IMR-90 (cell line): ENCODE measurements around the gene WDR1. TPM values are rescaled to one million over a fixed set of nuclear protein-coding genes. Genes with fewer than 3 reads are reported as not detected.

Source experiments
- ATAC-seq: fragments of 200-7000 bp; cut with Tn5 transposase; 2 replicates; pipeline ENCODE4 v1.9.1; 2020; ENCODE audit warnings: low read depth, mild to moderate bottlenecking, moderate library complexity
- BruUV-seq: library from RNA; stranded (reverse); fragments of 400-500 nt; replicated peaks from 2 replicates; lab custom pipeline; 2021; lab: Mats Ljungman, UMichigan
- CTCF ChIA-PET: fragments of 300-600 bp; formaldehyde crosslinking; extraction: SDS; loops from one replicate; lab custom pipeline; 2021; ENCODE audit warnings: antibody characterized with exemption; lab: Yijun Ruan, JAX
- POLR2A ChIA-PET: fragments of 300-600 bp; sonication (Branson Sonifier 250); formaldehyde crosslinking; loops from one replicate; lab custom pipeline; 2022; ENCODE audit warnings: antibody characterized with exemption; ENCODE audit not compliant: unreplicated experiment; lab: Charles Lee
- DNase-seq: peaks from one replicate; pipeline ENCODE4 v3.0.0; 2013
- H2AFZ ChIP-seq: replicated peaks from 2 replicates; pipeline ENCODE3; 2013; ENCODE audit warnings: low read length, mild to moderate bottlenecking; ENCODE audit not compliant: poor library complexity
- H2AK5ac ChIP-seq: 2 replicates; pipeline ENCODE4 v1.6.1; 2013; ENCODE audit warnings: low read depth, low read length, inconsistent platforms
- H2AK9ac ChIP-seq: replicated peaks from 2 replicates; pipeline ENCODE3; 2013; ENCODE audit warnings: mild to moderate bottlenecking, low read depth, low read length, moderate library complexity; ENCODE audit not compliant: poor library complexity
- H2BK120ac ChIP-seq: 2 replicates; pipeline ENCODE4 v1.6.1; 2013; ENCODE audit warnings: low read depth, low read length, inconsistent platforms
- H2BK15ac ChIP-seq: 3 replicates; pipeline ENCODE4 v1.6.1; 2013; ENCODE audit warnings: low read depth, low read length, inconsistent platforms
- H2BK20ac ChIP-seq: 2 replicates; pipeline ENCODE4 v1.6.1; 2013; ENCODE audit warnings: low read depth, mild to moderate bottlenecking, inconsistent platforms, low read length, moderate library complexity
- H2BK5ac ChIP-seq: 2 replicates; pipeline ENCODE4 v1.6.1; 2013; ENCODE audit warnings: mild to moderate bottlenecking, low read depth, low read length, inconsistent platforms; ENCODE audit not compliant: poor library complexity, severe bottlenecking
- H3K14ac ChIP-seq: replicated peaks from 2 replicates; pipeline ENCODE4 v1.6.1; 2013; ENCODE audit warnings: low read depth, low read length, inconsistent platforms
- H3K18ac ChIP-seq: 2 replicates; pipeline ENCODE4 v1.6.1; 2013; ENCODE audit warnings: low read depth, low read length, control low read depth
- H3K23ac ChIP-seq: 2 replicates; pipeline ENCODE4 v1.6.1; 2013; ENCODE audit warnings: low read depth, low read length, inconsistent platforms
- H3K27ac ChIP-seq: 2 replicates; pipeline ENCODE4 v1.5.1; 2013; ENCODE audit warnings: mild to moderate bottlenecking, control low read depth, low read length; ENCODE audit not compliant: insufficient read depth
- H3K27me3 ChIP-seq: 2 replicates; pipeline ENCODE4 v1.6.1; 2013; ENCODE audit warnings: low read length; ENCODE audit not compliant: control insufficient read depth, insufficient read depth
- H3K36me3 ChIP-seq: 2 replicates; pipeline ENCODE4 v1.6.1; 2013; ENCODE audit warnings: low read length, mixed read lengths; ENCODE audit not compliant: control insufficient read depth, insufficient read depth
- H3K4ac ChIP-seq: 2 replicates; pipeline ENCODE4 v1.6.1; 2013; ENCODE audit warnings: low read depth, low read length, inconsistent platforms
- H3K4me1 ChIP-seq: 2 replicates; pipeline ENCODE4 v1.6.1; 2013; ENCODE audit warnings: low read length, mixed read lengths; ENCODE audit not compliant: control insufficient read depth, insufficient read depth
- H3K4me2 ChIP-seq: 2 replicates; pipeline ENCODE4 v1.6.1; 2013; ENCODE audit warnings: low read depth, mild to moderate bottlenecking, control low read depth, low read length, moderate library complexity
- H3K4me3 ChIP-seq: 2 replicates; pipeline ENCODE4 v1.5.1; 2013; ENCODE audit warnings: low read depth, mild to moderate bottlenecking, control low read depth, low read length, moderate library complexity; ENCODE audit not compliant: insufficient read depth
- H3K56ac ChIP-seq: 2 replicates; pipeline ENCODE4 v1.6.1; 2013; ENCODE audit warnings: low read length, inconsistent platforms; ENCODE audit not compliant: insufficient read depth; ENCODE audit errors: extremely low read depth
- H3K79me1 ChIP-seq, 2 experiments: 2 replicates each; pipeline ENCODE4 v1.6.1; 2013; ENCODE audit warnings: low read length in 2 of 2, inconsistent platforms in 1 of 2, low read depth in 1 of 2
- H3K9ac ChIP-seq: 2 replicates; pipeline ENCODE4 v1.6.1; 2013; ENCODE audit warnings: low read depth, low read length, control low read depth
- H3K9me1 ChIP-seq: 2 replicates; pipeline ENCODE4 v1.6.1; 2013; ENCODE audit warnings: low read length, inconsistent platforms; ENCODE audit not compliant: insufficient read depth
- H3K9me3 ChIP-seq: 2 replicates; pipeline ENCODE4 v1.6.1; 2013; ENCODE audit warnings: low read length; ENCODE audit not compliant: control insufficient read depth, insufficient read depth
- H4K20me1 ChIP-seq: 2 replicates; pipeline ENCODE4 v1.6.1; 2013; ENCODE audit warnings: low read length, inconsistent platforms; ENCODE audit not compliant: insufficient read depth
- H4K5ac ChIP-seq: 2 replicates; pipeline ENCODE4 v1.6.1; 2013; ENCODE audit warnings: mild to moderate bottlenecking, low read depth, low read length, control low read depth
- H4K8ac ChIP-seq, 2 experiments: 2 replicates each; pipeline ENCODE4 v1.6.1; 2013; ENCODE audit warnings: low read depth in 2 of 2, low read length in 2 of 2, control low read depth in 1 of 2, inconsistent platforms in 1 of 2
- H4K91ac ChIP-seq: 2 replicates; pipeline ENCODE4 v1.6.1; 2013; ENCODE audit warnings: low read depth, low read length, inconsistent platforms; ENCODE audit not compliant: insufficient read depth
- BHLHE40 ChIP-seq: fragments of 150-350 bp; IDR thresholded peaks from 2 replicates; pipeline ENCODE4 v1.6.1; 2016; ENCODE audit warnings: mild to moderate bottlenecking, low read depth, low read length
- FOS ChIP-seq: fragments of 150-350 bp; IDR thresholded peaks from 2 replicates; pipeline ENCODE4 v1.6.1; 2016; ENCODE audit warnings: low read depth, low read length
- MAFK ChIP-seq: IDR thresholded peaks from 2 replicates; pipeline ENCODE4 v1.6.1; 2012; ENCODE audit warnings: low read depth, low read length, improper control_type of control experiment
- NFE2L2 ChIP-seq: fragments of 150-350 bp; IDR thresholded peaks from 2 replicates; pipeline ENCODE4 v1.6.1; 2016; ENCODE audit warnings: low read depth, mild to moderate bottlenecking, low read length
- RCOR1 ChIP-seq: IDR thresholded peaks from 2 replicates; pipeline ENCODE4 v1.6.1; 2012; ENCODE audit warnings: mild to moderate bottlenecking, low read length, improper control_type of control experiment; ENCODE audit not compliant: insufficient replicate concordance
- RFX5 ChIP-seq: IDR thresholded peaks from 2 replicates; pipeline ENCODE4 v1.8.0; 2012; ENCODE audit warnings: low read depth, mild to moderate bottlenecking, low read length, moderate library complexity
- SMC3 ChIP-seq: fragments of 150-350 bp; IDR thresholded peaks from 2 replicates; pipeline ENCODE4 v1.6.1; 2016; ENCODE audit warnings: low read depth, mild to moderate bottlenecking, antibody characterized with exemption, low read length, moderate library complexity
- USF2 ChIP-seq: fragments of 150-350 bp; IDR thresholded peaks from 2 replicates; pipeline ENCODE4 v1.6.1; 2017; ENCODE audit warnings: mild to moderate bottlenecking, antibody characterized with exemption, low read length, low read depth
- WGBS, 2 experiments: methylation state at CpG; one replicate each; pipeline versions ENCODE4 v1.1.5 to v1.1.7; 2013; ENCODE audit warnings: missing lambda C conversion rate in 2 of 2; ENCODE audit not compliant: insufficient read length in 1 of 2; ENCODE audit errors: extremely low coverage in 2 of 2; 5-methylcytosine and 5-hydroxymethylcytosine counted together
- dilution Hi-C: fragments of 300-500 bp; cut with HindIII; formaldehyde crosslinking; loops from one replicate; pipeline ENCODE4 v1.14.3; 2018; ENCODE audit warnings: low sequenced_read_pairs; ENCODE audit not compliant: unreplicated experiment
- in situ Hi-C: fragments of 300-500 bp; cut with MboI; formaldehyde crosslinking; loops from 3 replicates; pipeline ENCODE4 v1.14.3; 2019; ENCODE audit warnings: low sequenced_read_pairs, inconsistent platforms, mixed read lengths
- intact Hi-C: fragments of 100-400 bp; cut with micrococcal nuclease; formaldehyde crosslinking; loops from 2 replicates; pipeline ENCODE4 v1.10.0; 2022
- polyA plus RNA-seq, 3 experiments: library from polyadenylated mRNA; depleted of rRNA; stranded (reverse); fragments of >200 nt; gene quantifications; 2 replicates each; pipeline ENCODE4 v1.2.3, GENCODE V29; 2012; ENCODE audit warnings: low replicate concordance in 1 of 3
- total RNA-seq: library from RNA; depleted of rRNA; stranded (reverse); fragments of >200 nt; gene quantifications from 2 replicates; pipeline ENCODE4 v1.2.3, GENCODE V29; 2012

Gene WDR1
- total and polyA plus RNA-seq, 2 of the 4 experiments (the other 2 are of a cell fraction), result 725 to 992 TPM

- Histone ChIP-seq H3K14ac (no peak overlapping the region), H3K4me2 (no peak overlapping the region), H3K36me3 (no peaks in the 10 kb centered on the region), H3K9me1 (no peaks in the 10 kb centered on the region), H2BK20ac (no peak overlapping the region), H3K9me3 (peaks cover 2% of the 10 kb centered on the region; the same call in 1 of the 2 replicates), H2BK120ac (no peak overlapping the region), H3K18ac (no peak overlapping the region), H3K23ac (no peak overlapping the region), H3K4me3 (no peak overlapping the region), H3K9ac (no peak overlapping the region), H2BK15ac (no peak overlapping the region), H3K27ac (no peak overlapping the region), H3K4me1 (no peaks in the 10 kb centered on the region), H2AFZ (no peak overlapping the region), H3K27me3 (peaks cover 26% of the 10 kb centered on the region), H3K4ac (no peak overlapping the region), H2AK5ac (no peak overlapping the region), H3K79me1 (no peaks in the 10 kb centered on the region), H4K20me1 (no peaks in the 10 kb centered on the region), H2BK5ac (no peak overlapping the region), H4K8ac (no peak overlapping the region), H3K56ac (no peak overlapping the region), H4K5ac (no peak overlapping the region), H2AK9ac (no peak overlapping the region), H4K91ac (no peak overlapping the region)
- DNase-seq, result no peak
- dilution Hi-C loops, result no loop called here
- no TSS peak for BruUV-seq
- POLR2A ChIA-PET, result interaction anchor here (0.9 kb wide), 1 partner anchor 12 kb away, joined by 4 read pairs; no protein-coding TSS in a partner anchor
- ATAC-seq, result no peak
- WGBS, 2 experiments, result 66% methylated on average over 3 of the region's 13 CpGs; no CpG with 5 or more reads in 1 of the 2 experiments
- TF ChIP-seq FOS (no peak), USF2 (no peak), RFX5 (no peak), SMC3 (no peak), MAFK (no peak), NFE2L2 (no peak), BHLHE40 (no peak), RCOR1 (no peak)
- in situ Hi-C loops, result no loop called here
- CTCF ChIA-PET, result no interaction called here
- intact Hi-C loops, result no loop called here
These were observed 12.9 kb upstream of the WDR1 start for GRCh38 chr4:10129196-10130177.
